Type B pancreatic cell (in vitro differentiated cells): ENCODE data around the gene PLEKHO2. TPM values are rescaled to one million over a fixed set of nuclear protein-coding genes. Genes with fewer than 3 reads are reported as not detected.

ENCODE experiments used
- DNase-seq: peaks from one replicate; pipeline ENCODE4 v3.0.0; 2021; ENCODE audit warnings: mixed read lengths; ENCODE audit not compliant: unreplicated experiment; ENCODE audit errors: extremely low spot score
- H3K27ac Mint-ChIP-seq: 2 replicates; pipeline ENCODE4 v1.8.0; 2021; ENCODE audit warnings: mild to moderate bottlenecking, mixed read lengths
- H3K27me3 Mint-ChIP-seq: 2 replicates; pipeline ENCODE4 v1.8.0; 2021; ENCODE audit warnings: mixed read lengths
- H3K36me3 Mint-ChIP-seq: 2 replicates; pipeline ENCODE4 v1.8.0; 2021; ENCODE audit warnings: mixed read lengths
- H3K4me1 Mint-ChIP-seq: one replicate; pipeline ENCODE4 v1.8.0; 2021; ENCODE audit warnings: mixed read lengths; ENCODE audit not compliant: unreplicated experiment
- H3K4me3 Mint-ChIP-seq: 2 replicates; pipeline ENCODE4 v1.8.0; 2021; ENCODE audit warnings: mild to moderate bottlenecking, mixed read lengths
- H3K9me3 Mint-ChIP-seq: 2 replicates; pipeline ENCODE4 v1.8.0; 2021; ENCODE audit warnings: mixed read lengths
- CTCF ChIP-seq: fragments of 200-600 bp; sonication (generic); conservative IDR thresholded peaks from 2 replicates; pipeline ENCODE4 v1.5.0; 2021; ENCODE audit warnings: antibody characterized with exemption, mild to moderate bottlenecking
- total RNA-seq: library from RNA; stranded (reverse); gene quantifications from 2 replicates; pipeline ENCODE4 v1.2.1, GENCODE V29; 2021; ENCODE audit warnings: low replicate concordance

Gene PLEKHO2
- total RNA-seq, 1 donor from 2014 or later: 11.2 TPM

- Mint-ChIP-seq H3K36me3 (no peaks in the 10 kb centered on the region), H3K9me3 (no peaks in the 10 kb centered on the region), H3K27ac (no peak overlapping the region), H3K27me3 (peaks cover 27% of the 10 kb centered on the region), H3K4me3 (no peak overlapping the region), H3K4me1 (peaks cover 14% of the 10 kb centered on the region)
- no peak for DNase-seq
- TF ChIP-seq CTCF: no peak
Measured at GRCh38 chr15:64916365-64916764, 74.7 kb downstream of the PLEKHO2 start.

GRCh38 chr15:64917211-64917610, 75.5 kb downstream of the PLEKHO2 start:
- TF ChIP-seq CTCF: no peak
- no peaks in the 10 kb centered on the region for H3K9me3 Mint-ChIP-seq
- H3K4me3 Mint-ChIP-seq: no peak overlapping the region
- no peak overlapping the region for H3K27ac Mint-ChIP-seq
- no peaks in the 10 kb centered on the region for H3K36me3 Mint-ChIP-seq
- peaks cover 23% of the 10 kb centered on the region for H3K27me3 Mint-ChIP-seq
- DNase-seq: no peak
- peaks cover 11% of the 10 kb centered on the region for H3K4me1 Mint-ChIP-seq

Other genes starting within 250 kb of the PLEKHO2 start
- gene RBPMS2, start 66.3 kb upstream of the PLEKHO2 start, total RNA-seq: 6.4 and 19.7 TPM in 2 replicates
- 8.0 and 30.5 TPM in 2 replicates for gene PIF1, start 16.3 kb upstream of the PLEKHO2 start, total RNA-seq
- gene ANKDD1A, start 70.0 kb downstream of the PLEKHO2 start, total RNA-seq: 2.3 and 3.2 TPM in 2 replicates
- 77.0 and 80.7 TPM in 2 replicates for gene SPG21, start 148.0 kb downstream of the PLEKHO2 start, total RNA-seq
- gene MTFMT, start 187.7 kb downstream of the PLEKHO2 start, total RNA-seq: 19.2 and 19.5 TPM in 2 replicates
- 1.2 and 5.7 TPM in 2 replicates for gene SLC51B, start 203.5 kb downstream of the PLEKHO2 start, total RNA-seq
- gene RASL12, start 226.1 kb downstream of the PLEKHO2 start, total RNA-seq: 0.33 and 4.0 TPM in 2 replicates
- gene KBTBD13, start 234.8 kb downstream of the PLEKHO2 start, total RNA-seq: not detected in 2 replicates